NT2/D1 (cell line): Measurements from ENCODE around the gene LCMT2.

ENCODE experiments used
- DNase-seq: peaks from one replicate; pipeline ENCODE4 v3.0.0-alpha.2; 2011; ENCODE audit warnings: low read depth, low spot score
- H3K27me3 ChIP-seq: 2 replicates; pipeline ENCODE4 v1.6.0; 2011; ENCODE audit warnings: mild to moderate bottlenecking; ENCODE audit not compliant: insufficient read length, insufficient read depth
- H3K36me3 ChIP-seq: 2 replicates; pipeline ENCODE4 v1.6.1; 2011; ENCODE audit warnings: mild to moderate bottlenecking, low read length, mixed read lengths; ENCODE audit not compliant: insufficient read depth, insufficient read length
- H3K4me1 ChIP-seq: 2 replicates; pipeline ENCODE4 v1.5.1; 2011; ENCODE audit not compliant: insufficient read depth, insufficient read length
- H3K4me3 ChIP-seq: 2 replicates; pipeline ENCODE4 v1.5.1; 2011; ENCODE audit warnings: low read depth; ENCODE audit not compliant: insufficient read length
- H3K9ac ChIP-seq: 2 replicates; pipeline ENCODE4 v1.6.0; 2011; ENCODE audit warnings: low read depth; ENCODE audit not compliant: insufficient read length
- H3K9me3 ChIP-seq: 2 replicates; pipeline ENCODE4 v1.5.1; 2011; ENCODE audit warnings: mild to moderate bottlenecking, low read length; ENCODE audit not compliant: insufficient read depth
- SUZ12 ChIP-seq: IDR thresholded peaks from 2 replicates; pipeline ENCODE4 v1.6.1; 2011; ENCODE audit not compliant: insufficient read length, insufficient read depth; ENCODE audit errors: extremely low read depth
- YY1 ChIP-seq: IDR thresholded peaks from 2 replicates; pipeline ENCODE4 v1.6.1; 2011; ENCODE audit not compliant: insufficient read length, insufficient read depth
- ZNF274 ChIP-seq: IDR thresholded peaks from 2 replicates; pipeline ENCODE4 v1.6.1; 2011; ENCODE audit warnings: mild to moderate bottlenecking, low read depth, low read length

The LCMT2 gene

GRCh38 chr15:43277231-43277823, 53.0 kb downstream of the LCMT2 start:
- no peak for TF ChIP-seq SUZ12
- TF ChIP-seq ZNF274, result no peak
- no peak for TF ChIP-seq YY1
- H3K4me1 ChIP-seq, result no peaks in the 10 kb centered on the region
- H3K9me3 ChIP-seq, result no peaks in the 10 kb centered on the region
- H3K27me3 ChIP-seq, result no peaks in the 10 kb centered on the region
- no peak overlapping the region for H3K4me3 ChIP-seq
- no peak overlapping the region for H3K9ac ChIP-seq
- no peak for DNase-seq
- H3K36me3 ChIP-seq, result no peaks in the 10 kb centered on the region

- DNase-seq, result no peak
- Histone ChIP-seq H3K27me3 (no peaks in the 10 kb centered on the region), H3K36me3 (no peaks in the 10 kb centered on the region), H3K9ac (no peak overlapping the region), H3K9me3 (no peaks in the 10 kb centered on the region), H3K4me1 (no peaks in the 10 kb centered on the region), H3K4me3 (no peak overlapping the region)
- TF ChIP-seq YY1 (no peak), ZNF274 (no peak), SUZ12 (no peak)
These were observed 53.7 kb downstream of the LCMT2 start for GRCh38 chr15:43276563-43277200.

GRCh38 chr15:43275740-43276562, 54.4 kb downstream of the LCMT2 start:
- H3K27me3 ChIP-seq, result no peaks in the 10 kb centered on the region
- DNase-seq, result no peak
- no peaks in the 10 kb centered on the region for H3K9me3 ChIP-seq
- no peak overlapping the region for H3K9ac ChIP-seq
- no peaks in the 10 kb centered on the region for H3K36me3 ChIP-seq
- no peak for TF ChIP-seq YY1
- TF ChIP-seq SUZ12, result no peak
- no peak for TF ChIP-seq ZNF274
- no peaks in the 10 kb centered on the region for H3K4me1 ChIP-seq
- H3K4me3 ChIP-seq, result no peak overlapping the region

GRCh38 chr15:43274136-43274535, 56.2 kb downstream of the LCMT2 start:
- DNase-seq, result no peak
- Histone ChIP-seq H3K36me3 (no peaks in the 10 kb centered on the region), H3K27me3 (no peaks in the 10 kb centered on the region), H3K9me3 (no peaks in the 10 kb centered on the region), H3K4me1 (no peaks in the 10 kb centered on the region), H3K4me3 (no peak overlapping the region), H3K9ac (no peak overlapping the region)
- TF ChIP-seq ZNF274 (no peak), YY1 (no peak), SUZ12 (no peak)
